HG02763 (cell line): ENCODE results near the gene IL18R1.

Experiments used
- ATAC-seq: cut with Tn5 transposase; IDR thresholded peaks from one replicate; pipeline ENCODE4 v1.9.1; 2021; ENCODE audit warnings: mild to moderate bottlenecking, moderate library complexity; ENCODE audit not compliant: unreplicated experiment

Gene IL18R1

GRCh38 chr2:102427249-102427648, 71.7 kb downstream of the IL18R1 start:
- no peak for ATAC-seq

GRCh38 chr2:102428573-102428972, 73.0 kb downstream of the IL18R1 start:
- ATAC-seq, result no peak

GRCh38 chr2:102432386-102432785, 76.8 kb downstream of the IL18R1 start:
- ATAC-seq, result no peak

- no peak for ATAC-seq
These were observed 78.5 kb downstream of the IL18R1 start for GRCh38 chr2:102433973-102434654.

GRCh38 chr2:102434655-102435381, 79.2 kb downstream of the IL18R1 start:
- peak; percentile 51 for ATAC-seq

- no peak for ATAC-seq
These were observed 80.1 kb downstream of the IL18R1 start for GRCh38 chr2:102435741-102436140.

GRCh38 chr2:102436323-102436722, 80.7 kb downstream of the IL18R1 start:
- ATAC-seq, result no peak

- no peak for ATAC-seq
These were observed 81.5 kb downstream of the IL18R1 start for GRCh38 chr2:102437122-102437521.

- no peak for ATAC-seq
These were observed 82.5 kb downstream of the IL18R1 start for GRCh38 chr2:102438111-102438510.

GRCh38 chr2:102438578-102438977, 83.0 kb downstream of the IL18R1 start:
- no peak for ATAC-seq

- ATAC-seq, result no peak
These were observed 83.6 kb downstream of the IL18R1 start for GRCh38 chr2:102439065-102439695.

GRCh38 chr2:102442967-102443828, 87.6 kb downstream of the IL18R1 start:
- ATAC-seq, result no peak

- ATAC-seq, result no peak
These were observed 88.6 kb downstream of the IL18R1 start for GRCh38 chr2:102444233-102444632.

- ATAC-seq, result no peak
These were observed 91.3 kb downstream of the IL18R1 start for GRCh38 chr2:102446936-102447335.
